Measurements from ENCODE around the gene VWA8. TPM values are rescaled to one million over a fixed set of nuclear protein-coding genes. Genes with fewer than 3 reads are reported as not detected.
"Not testable (repeated sequence)": the region's sequence is repeated elsewhere in the genome, so short reads cannot be mapped to it uniquely, and the experiment has no call there.

The VWA8 gene
- total RNA-seq, 1 donor from 2014 or later = 11.5 TPM

DNA sequence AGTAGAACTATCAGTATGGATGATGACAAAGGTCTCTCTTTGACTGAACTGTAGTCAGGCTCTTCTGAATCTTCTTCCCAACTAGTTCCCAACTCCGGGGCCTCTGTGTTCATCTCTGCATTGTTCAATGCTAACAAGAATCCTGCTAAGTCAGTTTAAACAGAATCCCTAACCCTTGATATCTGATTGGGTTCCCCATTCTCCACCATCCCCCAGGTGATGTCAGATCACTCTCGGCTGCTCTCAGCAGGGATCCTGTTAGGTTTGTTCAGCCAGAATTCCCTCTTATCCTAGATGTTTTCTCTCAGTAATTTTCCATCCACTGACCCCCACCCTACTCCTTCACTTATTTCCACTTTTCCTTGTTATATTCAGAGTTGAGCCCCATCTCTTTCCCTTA lies 280.0 kb downstream of the VWA8 start:
- ATAC-seq = no peak

DNA sequence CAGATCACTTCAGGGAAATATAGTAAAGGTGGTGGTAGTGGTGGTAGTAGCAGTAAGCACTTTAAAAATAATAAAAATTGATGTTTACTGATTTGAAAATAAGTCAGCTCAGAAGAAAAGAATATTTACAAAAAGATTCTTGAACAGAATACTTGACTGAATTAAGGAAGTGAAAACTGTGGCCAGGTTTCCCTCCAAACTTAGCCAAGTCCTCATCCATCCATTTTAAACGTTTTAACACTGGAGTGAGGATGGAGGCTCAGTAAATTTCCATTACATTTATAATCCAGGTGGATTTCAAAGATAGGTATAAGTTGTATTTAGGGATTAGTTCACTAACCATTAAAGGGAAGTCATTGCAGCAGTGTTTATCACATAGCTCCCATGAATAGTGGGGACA lies 282.1 kb downstream of the VWA8 start:
- ATAC-seq = no peak

DNA sequence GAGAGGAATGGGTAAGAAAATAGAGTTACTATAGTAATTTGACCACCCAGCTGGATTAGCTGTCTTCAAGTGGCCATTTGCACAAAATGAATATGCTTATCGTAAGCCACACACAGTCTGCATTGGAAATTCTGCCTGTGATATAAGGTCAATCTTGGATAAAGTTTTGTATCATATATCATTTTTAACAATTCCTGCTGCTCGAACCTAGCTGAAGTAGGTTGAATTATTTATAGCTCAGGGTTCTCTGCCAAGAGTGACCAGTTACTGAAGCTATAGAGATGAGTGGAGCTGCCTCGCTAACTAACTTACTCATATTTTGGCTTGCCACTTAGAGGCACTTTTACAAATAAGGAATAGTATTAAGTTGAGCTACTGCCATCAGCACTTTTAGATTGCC lies 282.7 kb downstream of the VWA8 start:
- ATAC-seq = no peak

DNA sequence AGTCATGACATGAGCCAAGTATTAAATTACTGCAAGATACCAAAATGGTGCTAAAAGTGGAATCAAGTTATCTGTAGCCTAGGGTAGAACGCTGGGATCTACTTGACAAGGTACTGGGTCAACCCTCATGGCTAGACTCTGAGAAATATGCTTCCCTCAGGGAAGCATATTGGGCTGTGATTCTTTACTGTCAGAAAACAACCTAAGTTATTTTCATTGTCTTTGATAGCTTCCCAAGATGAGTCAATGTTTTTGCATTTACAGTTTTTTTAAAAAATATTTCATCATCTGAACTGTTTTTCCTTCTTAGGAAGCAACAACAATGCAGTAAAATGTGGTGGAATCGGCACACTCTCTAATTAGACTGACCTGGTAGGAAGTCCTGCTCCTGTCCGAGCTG lies 285.6 kb downstream of the VWA8 start:
- no peak for ATAC-seq

- no peak for ATAC-seq
Measured at GRCh38 chr13:41674246-41674645, 286.7 kb downstream of the VWA8 start.

DNA sequence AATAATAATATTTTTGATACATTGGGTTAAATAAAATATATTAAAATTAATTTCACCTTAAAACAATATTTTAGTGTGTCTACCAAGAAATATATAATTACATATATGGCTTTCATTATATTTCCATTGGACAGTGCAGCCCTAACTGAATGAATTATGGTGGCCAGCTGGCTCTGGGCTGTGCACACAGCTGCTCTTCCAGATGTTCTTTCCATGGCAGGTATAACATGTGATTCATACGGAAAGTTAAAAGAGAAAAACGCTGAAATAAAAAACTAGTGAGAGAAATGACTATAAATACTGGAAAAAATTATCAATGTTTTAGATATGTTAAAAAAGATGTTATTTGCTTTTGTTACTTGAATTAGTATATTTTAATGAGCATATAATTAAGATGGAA lies 287.3 kb downstream of the VWA8 start:
- no peak for ATAC-seq

- ATAC-seq = no peak
Measured at GRCh38 chr13:41670873-41671443, 290.0 kb downstream of the VWA8 start.

DNA sequence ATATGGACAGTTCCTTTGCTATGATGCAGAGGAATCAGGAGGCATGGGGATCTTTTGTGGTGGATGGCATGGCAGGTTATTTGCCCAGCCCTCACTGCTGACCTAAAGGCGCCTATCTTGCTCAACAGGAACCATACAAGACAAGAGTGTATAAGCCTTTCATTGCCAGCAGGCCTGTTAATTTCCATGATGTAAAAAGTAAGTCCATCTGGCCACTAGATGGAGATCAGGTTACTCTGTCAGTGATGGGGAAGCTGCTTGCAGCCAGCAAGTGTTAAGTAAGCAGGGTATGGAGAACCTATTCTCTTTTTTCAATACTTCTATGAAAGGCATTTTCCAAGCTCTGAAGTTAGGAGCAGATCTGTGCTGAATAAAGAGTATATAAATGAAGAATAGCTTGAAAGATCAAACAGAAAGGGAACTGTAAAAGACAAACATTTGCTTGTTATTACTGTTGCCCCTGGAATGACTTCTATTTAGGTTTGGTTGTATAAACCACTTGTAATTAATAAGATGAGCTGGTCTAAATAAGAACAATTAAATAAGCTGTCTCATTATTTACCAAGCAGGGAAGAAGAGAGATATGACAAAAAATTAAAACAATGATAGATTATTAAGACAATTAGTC lies 292.7 kb downstream of the VWA8 start:
- peak; percentile 97 for ATAC-seq

GRCh38 chr13:41666644-41667043 lies 294.3 kb downstream of the VWA8 start:
- ATAC-seq = no peak

DNA sequence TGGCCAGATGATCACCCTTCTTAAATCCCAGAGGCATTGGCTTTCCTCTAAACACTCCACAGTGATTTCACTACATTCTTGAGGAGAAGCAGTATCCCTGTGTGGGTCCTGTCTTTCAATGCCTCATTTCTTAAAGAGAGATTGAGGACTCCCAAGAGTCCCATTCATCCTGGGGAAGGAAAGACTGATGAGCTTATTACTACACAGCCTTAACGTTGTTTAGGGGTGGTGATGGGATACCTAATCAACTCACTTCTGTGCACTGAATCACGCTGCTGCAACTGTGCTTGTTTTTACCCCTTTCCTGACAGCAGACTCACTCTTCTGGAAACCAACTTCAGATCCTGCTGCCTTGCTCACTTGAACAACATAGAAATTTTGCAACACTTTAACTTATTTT lies 300.5 kb downstream of the VWA8 start:
- ATAC-seq = no peak

DNA sequence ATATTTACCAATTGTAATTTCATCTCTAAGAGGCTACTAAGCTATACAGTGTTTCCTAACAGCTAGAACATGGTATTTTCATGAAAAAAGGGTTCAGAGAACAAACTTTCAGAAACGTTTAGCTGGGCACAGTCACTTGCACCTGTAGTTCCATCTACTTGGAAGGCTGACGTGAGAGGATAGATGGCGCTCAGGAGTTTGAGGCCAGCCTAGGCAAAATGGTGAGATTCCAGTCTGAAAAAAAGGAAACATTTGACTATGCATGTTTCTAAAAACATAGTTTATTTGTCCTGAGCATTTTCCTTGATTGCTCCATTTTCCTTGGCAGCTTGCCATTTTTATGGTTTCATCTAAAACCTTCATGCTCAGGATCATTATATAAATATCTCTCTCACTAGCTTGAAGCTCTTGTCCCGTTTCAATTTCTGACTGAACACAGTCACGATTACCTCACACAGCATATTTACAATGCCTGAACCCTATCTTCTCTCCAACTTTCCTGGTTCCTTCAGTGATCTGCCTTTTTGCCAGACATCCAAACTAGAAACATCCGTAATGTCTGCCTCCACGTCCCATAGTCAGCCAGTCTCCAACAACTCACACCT lies 302.8 kb downstream of the VWA8 start:
- ATAC-seq = no peak

DNA sequence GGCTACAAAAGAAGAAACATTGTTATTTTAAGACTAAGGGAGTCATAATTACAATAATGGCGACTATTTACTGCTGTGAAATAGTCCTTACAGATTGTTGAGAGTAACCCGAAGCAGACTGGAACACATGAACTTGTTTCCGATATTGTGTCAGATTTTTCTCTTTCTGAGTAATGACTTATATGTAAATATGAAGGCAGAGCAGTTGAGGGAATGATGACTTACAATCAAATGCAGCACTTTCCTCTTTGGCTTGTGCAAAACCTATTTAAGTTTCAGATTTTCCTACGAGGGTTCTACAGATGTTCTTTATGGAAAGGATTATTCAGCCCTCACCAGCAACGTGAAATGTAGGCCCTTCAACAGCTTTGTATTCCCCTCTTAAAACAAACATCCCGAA lies 304.9 kb downstream of the VWA8 start:
- no peak for ATAC-seq

DNA sequence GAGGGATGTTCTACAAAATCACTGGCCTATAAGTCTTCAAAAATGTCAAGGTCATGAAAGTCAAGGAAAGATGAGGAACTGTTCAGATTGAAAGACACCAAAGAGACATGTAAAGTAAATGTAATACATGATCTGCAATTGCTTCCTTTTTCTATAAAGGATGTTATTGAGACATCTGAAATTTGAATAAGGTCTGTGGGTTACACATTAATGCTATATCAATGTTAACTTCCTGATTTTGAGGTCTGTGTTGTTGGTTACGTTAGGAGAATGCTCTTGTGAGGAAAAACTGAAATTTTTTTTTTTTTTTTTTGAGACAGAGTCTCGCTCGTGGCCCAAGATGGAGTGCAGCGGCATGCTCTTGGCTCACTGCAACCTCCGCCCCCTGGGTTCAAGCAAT lies 306.1 kb downstream of the VWA8 start:
- ATAC-seq = no peak

GRCh38 chr13:41652735-41653361 lies 308.1 kb downstream of the VWA8 start:
- ATAC-seq = no peak

GRCh38 chr13:41651413-41652058 lies 309.4 kb downstream of the VWA8 start:
- no peak for ATAC-seq

- peak; percentile 8 for ATAC-seq
Measured at GRCh38 chr13:41650706-41651105, 310.2 kb downstream of the VWA8 start.

GRCh38 chr13:41649659-41650058 lies 311.2 kb downstream of the VWA8 start:
- ATAC-seq = no peak

DNA sequence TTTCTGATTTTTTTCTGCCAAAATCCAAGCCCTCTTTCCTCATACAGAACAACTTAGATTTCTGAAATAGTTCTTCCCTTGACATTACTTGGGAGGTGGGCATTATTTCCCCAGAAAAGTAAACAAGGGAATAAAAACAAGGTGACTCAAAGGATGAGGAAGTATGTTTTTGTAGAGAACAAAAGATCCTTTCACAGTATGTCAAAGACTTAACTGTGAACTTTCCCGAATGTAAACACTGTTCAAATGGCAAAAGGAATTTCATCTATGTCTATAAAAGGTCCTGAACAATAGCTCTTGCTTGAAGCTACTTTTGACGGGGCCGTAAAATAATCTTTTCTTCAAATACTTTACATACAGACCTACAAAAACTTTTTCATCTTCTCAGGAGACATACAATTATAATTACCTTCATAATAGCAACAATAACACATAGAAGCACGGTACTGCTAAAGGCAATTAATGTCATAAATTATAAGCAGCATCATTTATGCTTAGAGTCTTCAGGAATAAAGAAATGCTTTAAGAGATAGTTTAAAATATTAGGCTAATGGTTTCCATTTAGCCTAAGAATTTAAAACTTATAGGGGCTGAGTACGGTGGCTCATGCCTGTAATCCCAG lies 312.5 kb downstream of the VWA8 start:
- ATAC-seq = no peak

DNA sequence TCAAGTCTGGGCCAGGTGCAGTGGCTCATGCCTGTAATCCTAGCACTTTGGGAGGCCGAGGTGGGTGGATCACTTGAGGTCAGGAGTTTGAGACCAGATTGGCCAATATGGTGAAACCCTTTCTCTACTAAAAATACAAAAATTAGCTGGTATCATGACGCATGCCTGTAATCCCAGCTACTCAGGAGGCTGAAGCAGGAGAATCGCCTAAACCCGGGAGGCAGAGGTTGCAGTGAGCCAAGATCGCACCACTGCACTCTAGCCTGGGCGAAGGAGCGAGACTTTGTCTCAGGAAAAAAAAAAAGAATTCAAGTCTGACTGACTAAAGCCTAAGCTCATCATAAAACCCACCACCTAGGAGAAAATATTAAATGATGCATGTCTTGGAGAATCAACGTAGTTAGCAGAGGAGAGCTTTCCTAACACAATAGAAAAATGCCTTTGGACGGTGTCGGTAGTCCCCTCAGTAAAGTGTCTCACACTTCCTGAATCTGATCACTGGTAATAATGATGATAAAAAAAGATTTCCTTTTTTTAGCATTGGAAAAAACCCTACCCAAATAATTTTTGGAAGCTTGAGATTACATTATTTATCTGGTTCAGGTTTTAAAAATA lies 313.1 kb downstream of the VWA8 start:
- ATAC-seq = not testable (repeated sequence)

GRCh38 chr13:41645331-41645730 lies 315.6 kb downstream of the VWA8 start:
- no peak for ATAC-seq

DNA sequence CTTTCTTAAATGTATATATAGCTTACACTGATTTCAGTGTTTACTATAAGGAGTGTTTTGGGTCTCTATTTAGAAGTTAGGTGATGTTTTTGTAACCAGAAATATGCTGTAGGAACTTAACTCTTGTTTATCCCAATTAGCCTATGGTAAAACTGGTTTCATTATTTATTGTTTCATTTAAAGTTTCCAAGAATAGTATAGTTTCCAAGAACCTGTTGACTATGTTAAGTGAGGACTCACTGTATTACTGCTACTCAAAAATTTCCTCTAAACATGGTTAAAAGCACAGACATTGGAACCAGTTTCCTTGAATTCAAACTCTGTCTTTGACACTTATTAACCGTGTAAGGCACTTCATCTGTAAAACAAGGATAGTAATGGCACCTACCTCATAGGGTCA lies 316.2 kb downstream of the VWA8 start:
- no peak for ATAC-seq

GRCh38 chr13:41643507-41643906 lies 317.4 kb downstream of the VWA8 start:
- no peak for ATAC-seq

DNA sequence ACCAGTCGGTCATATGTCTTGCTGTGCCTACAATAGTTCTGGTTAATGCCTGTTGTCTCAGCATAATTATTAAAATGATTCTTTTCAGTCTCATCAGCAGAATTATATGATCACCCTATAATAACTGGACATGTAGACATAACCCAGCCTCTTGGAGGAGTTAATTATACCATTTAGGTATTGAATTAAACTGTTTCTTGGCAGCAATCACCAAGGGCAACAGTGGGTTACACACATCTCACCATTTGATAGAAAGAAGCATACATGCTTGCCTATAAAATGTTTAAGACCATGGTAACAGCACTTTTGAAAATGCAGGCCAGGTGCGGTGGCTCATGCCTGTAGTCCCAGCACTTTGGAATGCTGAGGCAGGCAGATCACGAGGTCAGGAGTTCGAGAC lies 318.9 kb downstream of the VWA8 start:
- no peak for ATAC-seq
